ENCODE data around the gene PSMD7.

DNA sequence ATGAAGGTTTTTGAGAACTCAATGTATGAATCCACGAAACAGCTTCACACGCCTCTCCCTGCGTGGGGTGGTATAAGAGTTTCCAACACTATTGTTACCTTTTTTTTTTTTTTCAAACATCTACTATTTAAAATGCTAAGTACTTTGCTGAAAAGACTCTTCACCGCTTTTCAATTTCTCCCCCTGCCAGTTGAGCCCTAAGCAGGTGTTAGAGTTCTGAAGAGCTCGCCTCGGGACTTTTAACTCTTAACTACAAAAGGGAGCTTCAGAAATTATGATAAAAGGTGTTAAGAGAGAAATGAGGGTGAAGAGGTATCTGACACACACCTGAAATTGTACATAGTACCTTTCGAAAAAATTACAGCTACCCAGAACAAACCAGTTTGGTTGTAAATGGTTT, 20.9 kb upstream of the PSMD7 start:
- TF ChIP-seq EZH2phosphoT487 (conservative IDR thresholded peaks at IDR 0.05; ENCODE audit: low read length) = no peak
- no peak for TF ChIP-seq CTCF (IDR thresholded peaks at IDR 0.05; ENCODE audit: insufficient read depth, low read length, poor library complexity, severe bottlenecking)

All from SU-DHL-6 (cell line).